ENCODE measurements around the gene HIBCH.

Gene HIBCH

GRCh38 chr2:190207930-190208329, 111.7 kb downstream of the HIBCH start:
- H3K36me3 ChIP-seq (ENCODE audit: control insufficient read depth, insufficient read depth, low read length): peaks cover 10% of the 10 kb centered on the region; the same call in 1 of the 2 replicates
- no peaks in the 10 kb centered on the region for H3K27me3 ChIP-seq (ENCODE audit: control insufficient read depth, insufficient read depth, low read length)
- H3K9me3 ChIP-seq (ENCODE audit: control insufficient read depth, insufficient read depth, low read length): no peaks in the 10 kb centered on the region
- H3K9ac ChIP-seq (ENCODE audit: low read depth, low read length): no peak overlapping the region
- H3K27ac ChIP-seq (ENCODE audit: low read depth, low read length): no peak overlapping the region
- H3K4me1 ChIP-seq (ENCODE audit: control insufficient read depth, insufficient read depth, low read length): no peaks in the 10 kb centered on the region
- no peak overlapping the region for H3K4me3 ChIP-seq (ENCODE audit: low read depth, low read length)

GRCh38 chr2:190205657-190206056, 114.0 kb downstream of the HIBCH start:
- no peaks in the 10 kb centered on the region for H3K4me1 ChIP-seq (ENCODE audit: control insufficient read depth, insufficient read depth, low read length)
- H3K9ac ChIP-seq (ENCODE audit: low read depth, low read length): no peak overlapping the region
- no peaks in the 10 kb centered on the region for H3K27me3 ChIP-seq (ENCODE audit: control insufficient read depth, insufficient read depth, low read length)
- no peak overlapping the region for H3K27ac ChIP-seq (ENCODE audit: low read depth, low read length)
- H3K9me3 ChIP-seq (ENCODE audit: control insufficient read depth, insufficient read depth, low read length): no peaks in the 10 kb centered on the region
- H3K36me3 ChIP-seq (ENCODE audit: control insufficient read depth, insufficient read depth, low read length): 0 out of 2 replicates have a peak, but pooled peaks cover 9% of the 10 kb centered on the region
- no peak overlapping the region for H3K4me3 ChIP-seq (ENCODE audit: low read depth, low read length)

GRCh38 chr2:190202604-190203003, 117.0 kb downstream of the HIBCH start:
- H3K9ac ChIP-seq (ENCODE audit: low read depth, low read length): no peak overlapping the region
- H3K9me3 ChIP-seq (ENCODE audit: control insufficient read depth, insufficient read depth, low read length): no peaks in the 10 kb centered on the region
- H3K36me3 ChIP-seq (ENCODE audit: control insufficient read depth, insufficient read depth, low read length): peaks cover 18% of the 10 kb centered on the region; the same call in 1 of the 2 replicates
- H3K4me3 ChIP-seq (ENCODE audit: low read depth, low read length): no peak overlapping the region
- no peaks in the 10 kb centered on the region for H3K27me3 ChIP-seq (ENCODE audit: control insufficient read depth, insufficient read depth, low read length)
- H3K4me1 ChIP-seq (ENCODE audit: control insufficient read depth, insufficient read depth, low read length): no peaks in the 10 kb centered on the region; the same call in 1 of the 2 replicates
- no peak overlapping the region for H3K27ac ChIP-seq (ENCODE audit: low read depth, low read length)

- no peak overlapping the region for H3K4me3 ChIP-seq (ENCODE audit: low read depth, low read length)
- H3K27me3 ChIP-seq (ENCODE audit: control insufficient read depth, insufficient read depth, low read length): no peaks in the 10 kb centered on the region
- H3K9ac ChIP-seq (ENCODE audit: low read depth, low read length): no peak overlapping the region
- peaks cover 18% of the 10 kb centered on the region; the same call in 1 of the 2 replicates for H3K36me3 ChIP-seq (ENCODE audit: control insufficient read depth, insufficient read depth, low read length)
- no peaks in the 10 kb centered on the region; the same call in 1 of the 2 replicates for H3K4me1 ChIP-seq (ENCODE audit: control insufficient read depth, insufficient read depth, low read length)
- H3K27ac ChIP-seq (ENCODE audit: low read depth, low read length): no peak overlapping the region
- no peaks in the 10 kb centered on the region for H3K9me3 ChIP-seq (ENCODE audit: control insufficient read depth, insufficient read depth, low read length)
These were observed 117.6 kb downstream of the HIBCH start for GRCh38 chr2:190202018-190202417.

GRCh38 chr2:190200603-190201002, 119.0 kb downstream of the HIBCH start:
- Histone ChIP-seq H3K4me3 (ENCODE audit: low read depth, low read length) (no peak overlapping the region), H3K27me3 (ENCODE audit: control insufficient read depth, insufficient read depth, low read length) (no peaks in the 10 kb centered on the region), H3K36me3 (ENCODE audit: control insufficient read depth, insufficient read depth, low read length) (peaks cover 18% of the 10 kb centered on the region; the same call in 1 of the 2 replicates), H3K4me1 (ENCODE audit: control insufficient read depth, insufficient read depth, low read length) (no peaks in the 10 kb centered on the region; the same call in 1 of the 2 replicates), H3K9ac (ENCODE audit: low read depth, low read length) (no peak overlapping the region), H3K9me3 (ENCODE audit: control insufficient read depth, insufficient read depth, low read length) (no peaks in the 10 kb centered on the region), H3K27ac (ENCODE audit: low read depth, low read length) (no peak overlapping the region)

GRCh38 chr2:190199530-190199929, 120.1 kb downstream of the HIBCH start:
- Histone ChIP-seq H3K4me3 (ENCODE audit: low read depth, low read length) (no peak overlapping the region), H3K9ac (ENCODE audit: low read depth, low read length) (no peak overlapping the region), H3K27ac (ENCODE audit: low read depth, low read length) (no peak overlapping the region), H3K36me3 (ENCODE audit: control insufficient read depth, insufficient read depth, low read length) (peaks cover 18% of the 10 kb centered on the region; the same call in 1 of the 2 replicates), H3K4me1 (ENCODE audit: control insufficient read depth, insufficient read depth, low read length) (no peaks in the 10 kb centered on the region; the same call in 1 of the 2 replicates), H3K9me3 (ENCODE audit: control insufficient read depth, insufficient read depth, low read length) (no peaks in the 10 kb centered on the region), H3K27me3 (ENCODE audit: control insufficient read depth, insufficient read depth, low read length) (no peaks in the 10 kb centered on the region)

GRCh38 chr2:190199109-190199508, 120.5 kb downstream of the HIBCH start:
- Histone ChIP-seq H3K4me3 (ENCODE audit: low read depth, low read length) (no peak overlapping the region), H3K9ac (ENCODE audit: low read depth, low read length) (no peak overlapping the region), H3K36me3 (ENCODE audit: control insufficient read depth, insufficient read depth, low read length) (peaks cover 18% of the 10 kb centered on the region; the same call in 1 of the 2 replicates), H3K27me3 (ENCODE audit: control insufficient read depth, insufficient read depth, low read length) (no peaks in the 10 kb centered on the region), H3K9me3 (ENCODE audit: control insufficient read depth, insufficient read depth, low read length) (no peaks in the 10 kb centered on the region), H3K4me1 (ENCODE audit: control insufficient read depth, insufficient read depth, low read length) (no peaks in the 10 kb centered on the region; the same call in 1 of the 2 replicates), H3K27ac (ENCODE audit: low read depth, low read length) (no peak overlapping the region)

- Histone ChIP-seq H3K4me1 (ENCODE audit: control insufficient read depth, insufficient read depth, low read length) (no peaks in the 10 kb centered on the region; the same call in 1 of the 2 replicates), H3K27ac (ENCODE audit: low read depth, low read length) (no peak overlapping the region), H3K9me3 (ENCODE audit: control insufficient read depth, insufficient read depth, low read length) (no peaks in the 10 kb centered on the region), H3K36me3 (ENCODE audit: control insufficient read depth, insufficient read depth, low read length) (peaks cover 9% of the 10 kb centered on the region; the same call in 1 of the 2 replicates), H3K9ac (ENCODE audit: low read depth, low read length) (no peak overlapping the region), H3K4me3 (ENCODE audit: low read depth, low read length) (no peak overlapping the region), H3K27me3 (ENCODE audit: control insufficient read depth, insufficient read depth, low read length) (no peaks in the 10 kb centered on the region)
These were observed 122.4 kb downstream of the HIBCH start for GRCh38 chr2:190197143-190197720.

GRCh38 chr2:190190507-190191162, 129.0 kb downstream of the HIBCH start:
- no peaks in the 10 kb centered on the region for H3K27me3 ChIP-seq (ENCODE audit: control insufficient read depth, insufficient read depth, low read length)
- H3K4me3 ChIP-seq (ENCODE audit: low read depth, low read length): no peak overlapping the region
- H3K9ac ChIP-seq (ENCODE audit: low read depth, low read length): no peak overlapping the region
- no peak overlapping the region for H3K27ac ChIP-seq (ENCODE audit: low read depth, low read length)
- no peaks in the 10 kb centered on the region for H3K4me1 ChIP-seq (ENCODE audit: control insufficient read depth, insufficient read depth, low read length)
- H3K36me3 ChIP-seq (ENCODE audit: control insufficient read depth, insufficient read depth, low read length): no peaks in the 10 kb centered on the region
- no peaks in the 10 kb centered on the region for H3K9me3 ChIP-seq (ENCODE audit: control insufficient read depth, insufficient read depth, low read length)

GRCh38 chr2:190188289-190188688, 131.3 kb downstream of the HIBCH start:
- no peaks in the 10 kb centered on the region for H3K9me3 ChIP-seq (ENCODE audit: control insufficient read depth, insufficient read depth, low read length)
- H3K4me1 ChIP-seq (ENCODE audit: control insufficient read depth, insufficient read depth, low read length): no peaks in the 10 kb centered on the region
- H3K27ac ChIP-seq (ENCODE audit: low read depth, low read length): no peak overlapping the region
- no peak overlapping the region for H3K9ac ChIP-seq (ENCODE audit: low read depth, low read length)
- H3K36me3 ChIP-seq (ENCODE audit: control insufficient read depth, insufficient read depth, low read length): no peaks in the 10 kb centered on the region
- no peaks in the 10 kb centered on the region for H3K27me3 ChIP-seq (ENCODE audit: control insufficient read depth, insufficient read depth, low read length)
- no peak overlapping the region for H3K4me3 ChIP-seq (ENCODE audit: low read depth, low read length)

- Histone ChIP-seq H3K4me1 (ENCODE audit: control insufficient read depth, insufficient read depth, low read length) (0 out of 2 replicates have a peak, but pooled peaks cover under 1% of the 10 kb centered on the region), H3K9ac (ENCODE audit: low read depth, low read length) (no peak overlapping the region), H3K27me3 (ENCODE audit: control insufficient read depth, insufficient read depth, low read length) (peaks cover 9% of the 10 kb centered on the region), H3K36me3 (ENCODE audit: control insufficient read depth, insufficient read depth, low read length) (no peaks in the 10 kb centered on the region), H3K9me3 (ENCODE audit: control insufficient read depth, insufficient read depth, low read length) (no peaks in the 10 kb centered on the region), H3K27ac (ENCODE audit: low read depth, low read length) (no peak overlapping the region), H3K4me3 (ENCODE audit: low read depth, low read length) (no peak overlapping the region)
These were observed 133.4 kb downstream of the HIBCH start for GRCh38 chr2:190186238-190186637.

All from HUES48 (cell line).